DMS 273 (cell line): ENCODE data around the gene CAPN15.

Experiments used
- DNase-seq: peaks from one replicate; lab custom pipeline; 2025; ENCODE audit not compliant: unreplicated experiment; lab: John Stamatoyannopoulos, UW

Gene CAPN15

DNA sequence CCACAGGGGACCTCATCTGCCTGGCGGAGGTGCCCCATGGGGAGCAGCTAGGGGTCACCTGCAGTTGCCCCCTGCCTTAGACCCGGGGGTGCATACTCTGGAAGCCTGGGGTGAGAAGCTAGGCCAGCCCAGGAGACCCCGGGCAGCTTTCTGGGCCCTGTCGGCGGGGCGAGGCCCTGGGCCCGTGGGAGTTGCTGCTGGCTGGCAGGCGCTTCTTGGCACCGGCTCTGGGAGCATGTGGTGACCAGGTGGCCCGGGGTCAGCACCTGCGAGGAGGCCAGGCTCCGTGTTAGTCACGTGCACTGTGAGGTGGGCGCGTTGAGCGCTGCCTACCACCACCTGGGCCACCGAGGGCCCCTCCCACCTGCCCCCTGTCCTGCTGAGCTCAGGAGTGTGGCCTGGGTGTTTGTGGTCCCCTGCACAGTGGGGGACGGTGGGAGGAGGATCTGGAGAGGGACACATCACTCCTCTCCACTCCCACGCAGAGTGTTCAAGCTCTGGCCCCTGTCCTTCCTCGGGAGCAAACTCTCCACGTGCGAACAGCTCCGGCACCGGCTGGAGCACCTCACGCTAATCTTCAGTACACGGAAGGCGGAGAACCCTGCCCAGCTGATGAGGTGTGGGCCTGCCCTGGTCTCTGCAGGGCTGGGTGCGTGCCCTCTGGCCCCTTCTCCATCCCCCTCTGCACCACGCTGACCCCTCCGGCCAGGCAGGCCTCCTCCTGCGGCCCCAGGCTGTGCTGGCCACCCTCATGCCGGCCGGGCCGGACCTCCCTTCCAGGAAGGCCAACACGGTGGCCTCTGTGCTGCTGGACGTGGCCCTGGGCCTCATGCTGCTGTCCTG lies 48.1 kb downstream of the CAPN15 start:
- no peak for DNase-seq

GRCh38 chr16:576197-576822 lies 48.8 kb downstream of the CAPN15 start:
- DNase-seq = no peak

DNA sequence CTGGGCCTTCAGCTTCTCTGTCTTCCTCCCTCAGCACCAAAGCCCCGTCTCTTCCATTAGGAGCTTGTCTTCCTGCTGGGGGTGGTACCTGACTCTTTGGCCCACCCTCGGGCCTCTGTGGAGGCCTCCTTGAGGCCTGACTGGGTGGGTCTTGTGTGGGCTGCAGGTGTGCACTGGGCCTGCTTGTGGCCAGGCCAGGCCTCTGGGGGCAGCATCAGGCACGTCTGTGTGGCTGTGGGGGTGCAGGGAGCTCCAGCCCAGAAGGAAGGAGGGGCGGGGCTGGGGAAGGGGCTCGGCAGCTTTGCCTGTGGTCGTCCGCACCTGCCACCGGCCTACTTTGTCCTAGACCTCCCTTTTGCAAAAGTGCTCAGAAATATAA lies 49.3 kb downstream of the CAPN15 start:
- no peak for DNase-seq

GRCh38 chr16:577796-578195 lies 50.3 kb downstream of the CAPN15 start:
- no peak for DNase-seq

DNA sequence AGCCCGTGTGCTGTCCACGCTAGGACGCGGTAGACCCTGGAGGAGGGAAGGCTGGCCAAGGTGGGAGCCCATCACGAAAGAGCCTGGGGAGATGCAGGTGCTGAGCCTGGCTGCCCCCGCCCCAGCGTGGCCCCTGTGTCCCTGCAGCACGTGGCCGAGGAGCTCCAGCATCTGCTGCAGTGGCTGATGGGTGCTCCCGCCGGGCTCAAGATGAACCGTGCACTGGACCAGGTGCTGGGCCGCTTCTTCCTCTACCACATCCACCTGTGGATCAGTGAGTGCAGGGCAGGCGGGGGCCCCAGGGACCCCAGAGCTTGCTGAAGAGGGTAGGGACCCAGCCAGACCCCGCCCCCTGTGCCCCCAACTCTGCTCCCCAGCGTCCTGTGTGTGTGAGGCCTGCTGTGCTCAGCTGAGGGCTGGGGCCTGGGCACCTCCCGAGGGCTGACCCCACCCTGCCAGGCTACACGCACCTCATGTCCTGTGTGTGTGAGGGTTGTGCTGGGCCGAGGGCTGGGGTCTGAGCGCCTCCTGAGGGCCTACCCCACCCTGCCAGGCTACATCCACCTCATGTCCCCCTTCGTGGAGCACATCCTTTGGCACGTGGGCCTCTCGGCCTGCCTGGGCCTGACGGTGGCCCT lies 50.8 kb downstream of the CAPN15 start:
- DNase-seq = no peak

GRCh38 chr16:578870-579405 lies 51.4 kb downstream of the CAPN15 start:
- DNase-seq = peak; percentile 79

- no peak for DNase-seq
Observed at GRCh38 chr16:580141-580945, 52.8 kb downstream of the CAPN15 start.

DNA sequence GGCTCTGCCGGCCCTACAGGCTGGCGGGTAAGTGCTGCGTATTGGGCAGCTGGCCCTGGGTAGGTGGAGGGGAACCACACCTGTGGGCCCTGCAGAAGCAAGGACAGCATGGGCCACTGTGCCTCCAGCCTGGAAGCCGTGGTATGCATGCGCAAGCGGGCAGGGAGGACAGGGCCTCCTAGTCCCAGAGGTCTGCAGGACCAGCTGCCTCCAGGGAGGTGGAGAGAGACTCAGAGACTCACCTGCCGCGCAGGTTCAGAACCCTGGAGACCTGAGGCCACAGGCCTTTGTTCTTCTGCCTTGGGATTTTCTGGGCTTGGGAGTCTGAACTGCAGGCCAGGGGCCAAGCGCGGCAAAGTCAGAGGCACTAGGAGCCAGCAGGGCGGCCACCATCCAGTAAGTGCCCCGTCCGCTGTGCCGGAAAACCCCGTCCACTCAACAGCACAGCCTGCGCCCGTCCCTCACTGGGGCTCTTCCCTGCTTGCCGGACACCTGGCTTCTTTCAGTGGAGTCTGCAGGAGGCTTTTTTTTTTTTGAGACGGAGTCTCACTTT lies 53.5 kb downstream of the CAPN15 start:
- no peak for DNase-seq

GRCh38 chr16:582218-582613 lies 54.7 kb downstream of the CAPN15 start:
- no peak for DNase-seq

GRCh38 chr16:582614-583331 lies 55.3 kb downstream of the CAPN15 start:
- DNase-seq = peak; percentile 75

DNA sequence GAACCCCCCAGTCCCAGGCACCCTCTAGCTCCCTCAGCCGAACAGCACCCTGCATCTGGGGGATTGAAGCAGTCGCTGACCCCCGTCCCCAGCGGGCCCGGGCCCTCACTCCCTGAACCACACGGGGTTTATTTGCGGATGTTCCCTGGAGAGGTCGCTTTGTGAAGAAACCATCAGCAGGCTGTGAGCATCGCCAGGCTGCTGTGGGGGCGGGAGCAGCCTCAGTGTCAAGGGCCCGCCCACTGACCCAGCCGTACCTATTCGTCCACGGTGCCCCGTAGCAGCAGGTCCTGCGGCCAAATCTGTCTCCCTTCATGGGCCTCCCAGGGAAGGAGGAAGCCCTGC lies 55.9 kb downstream of the CAPN15 start:
- peak; percentile 79 for DNase-seq

DNA sequence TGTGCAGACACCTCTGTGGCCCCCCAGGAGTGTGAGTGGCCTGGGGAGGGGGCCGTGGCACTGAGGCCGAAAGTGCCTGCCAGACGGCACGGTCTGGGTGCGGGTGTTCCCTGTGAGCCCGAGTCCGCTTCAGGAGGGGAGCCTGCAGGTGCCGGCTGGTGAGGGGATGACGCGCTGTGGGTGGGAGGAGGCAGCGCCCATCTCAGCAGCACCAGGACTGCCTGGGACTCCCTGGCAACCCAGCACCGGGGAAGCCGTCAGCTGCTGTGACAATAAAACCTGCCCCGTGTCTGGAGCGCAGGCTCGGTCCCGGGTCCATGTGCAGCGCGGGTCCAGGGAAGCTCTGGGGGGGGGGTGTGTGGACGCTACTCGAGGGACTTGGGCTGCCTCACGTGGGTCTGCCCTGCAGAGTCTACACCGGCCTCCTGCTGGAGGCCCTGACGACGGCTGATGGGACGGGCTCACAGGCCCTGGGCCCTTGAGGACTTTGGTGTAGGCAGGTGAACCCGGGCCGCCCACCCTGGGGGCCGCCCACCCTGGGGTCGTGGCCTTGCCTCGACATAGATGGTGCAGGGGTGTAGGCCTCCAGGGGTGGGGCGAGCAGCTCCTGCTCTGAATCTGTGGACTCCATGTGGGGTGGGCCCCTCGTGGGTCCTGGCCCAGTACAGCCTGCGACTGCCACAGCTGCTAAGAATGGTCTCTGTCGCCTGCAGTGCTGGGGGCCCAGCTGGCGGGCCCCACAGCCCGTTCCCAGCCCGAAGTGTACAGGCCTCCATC lies 56.5 kb downstream of the CAPN15 start:
- peak; percentile 81 for DNase-seq

DNA sequence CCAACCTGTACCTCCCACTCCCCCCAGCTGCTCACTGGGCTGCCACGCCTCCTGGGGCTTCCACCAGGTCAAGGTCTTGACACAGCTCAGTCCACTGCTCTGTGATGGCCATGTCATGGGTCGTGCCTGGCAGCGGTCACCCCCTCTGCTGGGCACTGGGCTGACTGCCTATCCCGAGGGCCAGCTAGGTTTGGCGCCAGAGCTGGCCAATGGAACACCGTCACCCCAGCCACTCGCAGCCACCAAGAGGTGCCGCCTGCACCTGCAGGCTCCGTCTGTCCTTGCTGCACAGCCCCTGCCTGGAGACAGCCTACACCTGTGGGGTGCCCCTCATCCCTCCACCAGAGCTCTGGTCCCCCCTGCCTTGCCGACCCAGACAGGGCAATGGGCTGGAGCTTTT lies 57.8 kb downstream of the CAPN15 start:
- peak; percentile 40 for DNase-seq

DNA sequence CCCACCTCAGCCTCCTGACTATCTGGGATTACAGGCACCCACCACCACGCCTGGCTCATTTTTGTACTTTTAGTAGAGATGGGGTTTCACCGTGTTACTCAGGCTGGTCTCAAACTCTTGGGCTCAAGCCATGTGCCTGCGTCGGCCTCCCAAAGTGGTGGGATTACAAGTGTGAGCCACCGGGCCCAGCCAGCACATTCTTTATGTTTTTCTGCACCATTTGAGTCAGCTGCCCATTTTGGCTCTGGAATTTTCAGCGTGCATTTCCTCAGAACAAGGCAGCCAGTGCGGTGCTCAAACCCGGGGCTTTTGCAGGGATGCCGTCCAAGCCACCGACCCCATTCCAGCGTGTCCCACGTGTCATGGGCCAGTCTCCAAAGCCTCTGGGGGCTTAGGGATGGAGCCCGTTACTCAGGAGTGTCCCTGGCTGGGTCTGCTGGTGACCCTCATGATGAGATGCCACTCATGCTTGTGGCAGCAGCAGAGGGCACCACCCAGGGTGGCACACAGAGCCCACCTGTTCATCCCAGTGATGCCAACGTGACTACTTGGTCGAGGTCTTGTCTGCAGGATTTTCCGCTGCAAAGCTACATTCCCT lies 58.6 kb downstream of the CAPN15 start:
- peak; percentile 59 for DNase-seq

DNA sequence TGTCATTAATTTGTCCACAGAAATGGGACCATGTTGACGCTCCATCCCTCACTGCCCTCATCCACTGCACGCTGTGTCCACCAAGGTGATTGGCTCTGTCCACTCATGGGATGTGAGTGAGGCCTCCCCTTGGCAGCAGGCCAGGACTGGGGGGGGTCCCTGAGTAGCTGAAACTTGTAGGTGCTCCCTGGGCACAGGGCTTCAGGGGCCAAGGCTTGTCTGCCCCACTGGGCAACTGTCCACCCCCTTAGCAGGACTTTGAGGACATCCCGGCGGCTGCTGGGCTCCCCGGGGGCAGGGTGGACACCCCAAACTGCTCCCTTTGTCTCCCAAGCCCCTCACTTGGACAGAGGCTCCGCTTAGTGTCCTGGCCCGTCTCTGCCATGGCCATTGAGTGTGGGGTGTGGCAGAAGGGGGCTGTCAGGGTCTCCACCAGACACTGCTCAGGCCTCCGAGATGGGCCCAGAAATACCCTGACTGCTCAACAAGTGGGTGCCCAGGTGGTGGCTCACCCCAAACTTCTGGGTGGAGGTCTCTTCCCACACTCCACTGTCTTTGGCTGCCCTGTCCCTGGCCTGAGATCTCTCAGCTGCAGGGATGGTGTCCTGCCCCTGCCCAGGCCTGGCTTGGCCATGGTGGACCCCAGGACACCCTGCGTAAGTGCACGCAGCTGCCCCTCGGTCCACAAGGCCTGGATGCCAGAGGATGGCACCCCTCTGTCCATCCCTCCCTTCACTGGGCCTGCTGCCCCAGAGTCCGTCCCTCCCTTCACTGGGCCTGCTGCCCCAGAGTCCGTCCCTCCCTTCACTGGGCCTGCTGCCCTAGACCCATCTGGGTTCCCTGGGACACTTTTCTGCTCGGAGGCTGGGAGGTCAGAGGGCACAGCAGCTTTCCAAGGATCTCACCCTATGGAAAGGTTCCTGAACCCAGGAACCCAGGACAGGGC lies 59.4 kb downstream of the CAPN15 start:
- DNase-seq = no peak

DNA sequence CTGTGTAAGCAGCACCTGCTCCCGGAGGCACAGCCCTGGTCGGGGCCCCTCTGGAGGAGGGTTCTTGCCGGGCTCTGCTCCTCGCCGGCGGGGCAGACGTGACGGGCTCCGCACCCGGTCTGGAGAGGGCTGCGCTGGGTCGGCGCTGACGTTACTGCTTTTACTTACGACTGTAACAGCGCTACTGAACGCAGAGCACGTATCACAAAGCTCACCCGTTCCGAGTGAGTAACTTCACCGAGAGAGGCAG lies 61.1 kb downstream of the CAPN15 start:
- peak; percentile 81 for DNase-seq

DNA sequence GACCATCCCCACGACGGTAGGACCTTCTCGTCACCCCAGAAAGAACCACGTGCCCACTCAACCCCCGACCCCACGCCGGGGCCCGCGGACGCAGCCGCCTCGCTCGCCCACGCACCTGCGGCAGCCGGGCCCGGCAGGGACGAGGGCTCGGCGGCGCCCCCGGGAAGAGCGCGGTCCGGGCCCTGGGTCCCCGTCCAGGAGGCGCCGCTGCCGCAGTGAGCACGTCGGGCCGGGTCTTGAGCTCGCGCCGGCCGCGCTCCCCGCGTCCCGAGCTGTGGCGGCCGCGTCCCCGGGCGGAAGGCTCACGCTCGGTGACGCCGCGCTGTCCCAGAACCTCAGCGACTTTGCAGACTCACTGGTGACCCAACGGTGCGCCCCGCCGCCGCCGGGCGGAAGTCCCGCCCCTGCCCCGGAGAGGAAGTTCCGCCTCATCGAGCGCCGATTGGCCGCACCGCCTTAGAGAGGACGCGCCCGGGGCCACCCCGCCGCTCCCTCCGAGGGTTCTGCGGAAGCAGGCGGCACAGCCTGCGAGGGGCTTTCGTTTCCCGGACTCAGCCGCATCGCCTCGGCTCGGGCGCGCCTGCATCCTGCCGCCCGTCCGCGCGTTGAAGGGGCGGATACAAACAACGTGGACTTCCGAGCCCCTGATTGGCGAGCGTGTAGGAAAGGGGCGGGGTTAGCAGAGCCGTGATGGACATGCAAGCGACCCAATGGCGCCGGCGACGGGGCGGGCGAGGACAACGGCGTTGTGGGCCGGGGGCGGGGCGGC lies 61.6 kb downstream of the CAPN15 start:
- DNase-seq = peak; percentile 98
